Vagina (tissue), 2 donors: ENCODE results near the gene B3GALT5. TPM values are rescaled to one million over a fixed set of nuclear protein-coding genes. Genes with fewer than 3 reads are reported as not detected.
A peak's percentile ranks its signal among the peaks of the same experiment; 100 is the strongest.

Source experiments
- DNase-seq, 2 donors: peaks; one replicate each; pipeline ENCODE4 v3.0.0-alpha.2; 2017; ENCODE audit errors: extremely low spot score in 2 of 2
- H3K27ac ChIP-seq: fragments of 200-600 bp; sonication (generic); one replicate; pipeline ENCODE4 v1.5.1; 2019
- H3K27me3 ChIP-seq: fragments of 200-600 bp; sonication (generic); one replicate; pipeline ENCODE4 v1.5.1; 2019
- H3K36me3 ChIP-seq, 2 donors: fragments of 200-600 bp; sonication (generic); one replicate each; pipeline ENCODE4 v1.5.1; 2017 to 2019
- H3K4me1 ChIP-seq: fragments of 200-600 bp; sonication (generic); one replicate; pipeline ENCODE4 v1.5.1; 2019
- H3K4me3 ChIP-seq, 2 donors: fragments of 200-600 bp; sonication (generic); 1 replicate in 1 of 2; 2 replicates in 1 of 2; pipeline ENCODE4 v1.5.1; 2016 to 2019
- H3K9me3 ChIP-seq: fragments of 200-600 bp; sonication (generic); one replicate; pipeline ENCODE4 v1.5.1; 2019
- POLR2A ChIP-seq, 2 donors: fragments of 450-650 bp; IDR thresholded peaks; one replicate each; pipeline ENCODE4 v1.6.1; 2017; ENCODE audit warnings: antibody characterized with exemption in 2 of 2, mild to moderate bottlenecking in 2 of 2, moderate library complexity in 2 of 2
- POLR2AphosphoS5 ChIP-seq, 2 donors: sonication (generic); formaldehyde crosslinking; IDR thresholded peaks; one replicate each; pipeline ENCODE4 v1.9.0; 2017; ENCODE audit warnings: antibody characterized with exemption in 2 of 2, mild to moderate bottlenecking in 2 of 2, low read depth in 1 of 2; ENCODE audit not compliant: insufficient read depth in 1 of 2
- intact Hi-C: fragments of 100-400 bp; cut with DNase I; formaldehyde crosslinking; loops from one replicate; pipeline ENCODE4 v1.15.1; 2023
- total RNA-seq: library from RNA; depleted of rRNA; stranded (reverse); fragments of >200 nt; gene quantifications from one replicate; pipeline ENCODE4 v1.2.3, GENCODE V29; 2016
- TF ChIP-seq, protein P1 (sequence below), 3 experiments: fragments of 450-650 bp in 2 of 3; fragments of 200-600 bp in 1 of 3; sonication (generic) in 1 of 3; IDR thresholded peaks; one replicate each; pipeline ENCODE4 v1.5.1; 2017 to 2019; ENCODE audit warnings: antibody characterized with exemption in 3 of 3, mild to moderate bottlenecking in 2 of 3, moderate library complexity in 2 of 3

B3GALT5 gene
- total RNA-seq, 1 donor from 2014 or later = 1.5 TPM

DNA sequence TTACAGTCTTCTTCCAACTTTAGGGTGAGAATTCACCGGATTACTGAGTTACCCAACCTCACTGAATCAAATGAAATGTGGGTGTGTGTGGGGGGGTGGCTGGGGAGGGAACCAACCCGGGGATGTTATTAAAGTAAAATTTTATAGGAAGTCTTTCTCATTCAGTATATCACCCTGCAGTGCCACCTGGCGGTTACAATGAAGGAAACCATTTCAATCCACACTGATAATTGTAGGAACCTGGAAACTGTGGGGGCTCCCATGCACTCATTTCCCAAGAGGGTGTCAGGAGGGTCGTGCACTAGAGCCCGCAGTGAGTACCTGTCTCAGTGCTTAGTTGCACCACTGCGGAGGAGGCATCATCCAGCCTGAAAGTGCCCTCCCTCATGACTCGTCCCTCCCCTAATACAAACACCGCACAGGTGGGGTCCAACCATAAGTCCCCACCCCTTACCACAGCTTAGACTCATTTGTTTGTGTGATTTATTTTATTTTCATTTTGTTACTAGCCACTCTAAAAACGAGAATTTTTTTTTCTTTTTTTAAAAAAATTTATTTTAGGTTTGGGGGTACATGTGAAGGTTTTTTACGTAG is 103.2 kb downstream of the B3GALT5 start:
- no peaks in the 10 kb centered on the region for H3K36me3 ChIP-seq
- no peaks in the 10 kb centered on the region for H3K27me3 ChIP-seq
- intact Hi-C loops = loop anchor here (5.0 kb wide), 1 partner anchor 189 kb away; no protein-coding TSS in a partner anchor
- H3K4me1 ChIP-seq = no peaks in the 10 kb centered on the region
- no peak overlapping the region for H3K4me3 ChIP-seq
- DNase-seq = no peak
- H3K27ac ChIP-seq = no peak overlapping the region
- TF ChIP-seq POLR2AphosphoS5 (IDR thresholded peaks at IDR 0.05; ENCODE audit: insufficient read depth in 1 of 2, low read depth in 1 of 2) (no peak), POLR2A (IDR thresholded peaks at IDR 0.05) (no peak)
- TF ChIP-seq, protein P1, sequence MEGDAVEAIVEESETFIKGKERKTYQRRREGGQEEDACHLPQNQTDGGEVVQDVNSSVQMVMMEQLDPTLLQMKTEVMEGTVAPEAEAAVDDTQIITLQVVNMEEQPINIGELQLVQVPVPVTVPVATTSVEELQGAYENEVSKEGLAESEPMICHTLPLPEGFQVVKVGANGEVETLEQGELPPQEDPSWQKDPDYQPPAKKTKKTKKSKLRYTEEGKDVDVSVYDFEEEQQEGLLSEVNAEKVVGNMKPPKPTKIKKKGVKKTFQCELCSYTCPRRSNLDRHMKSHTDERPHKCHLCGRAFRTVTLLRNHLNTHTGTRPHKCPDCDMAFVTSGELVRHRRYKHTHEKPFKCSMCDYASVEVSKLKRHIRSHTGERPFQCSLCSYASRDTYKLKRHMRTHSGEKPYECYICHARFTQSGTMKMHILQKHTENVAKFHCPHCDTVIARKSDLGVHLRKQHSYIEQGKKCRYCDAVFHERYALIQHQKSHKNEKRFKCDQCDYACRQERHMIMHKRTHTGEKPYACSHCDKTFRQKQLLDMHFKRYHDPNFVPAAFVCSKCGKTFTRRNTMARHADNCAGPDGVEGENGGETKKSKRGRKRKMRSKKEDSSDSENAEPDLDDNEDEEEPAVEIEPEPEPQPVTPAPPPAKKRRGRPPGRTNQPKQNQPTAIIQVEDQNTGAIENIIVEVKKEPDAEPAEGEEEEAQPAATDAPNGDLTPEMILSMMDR (IDR thresholded peaks at IDR 0.05) = peak; percentile 34 to 76 (median 51)
- no peaks in the 10 kb centered on the region for H3K9me3 ChIP-seq

DNA sequence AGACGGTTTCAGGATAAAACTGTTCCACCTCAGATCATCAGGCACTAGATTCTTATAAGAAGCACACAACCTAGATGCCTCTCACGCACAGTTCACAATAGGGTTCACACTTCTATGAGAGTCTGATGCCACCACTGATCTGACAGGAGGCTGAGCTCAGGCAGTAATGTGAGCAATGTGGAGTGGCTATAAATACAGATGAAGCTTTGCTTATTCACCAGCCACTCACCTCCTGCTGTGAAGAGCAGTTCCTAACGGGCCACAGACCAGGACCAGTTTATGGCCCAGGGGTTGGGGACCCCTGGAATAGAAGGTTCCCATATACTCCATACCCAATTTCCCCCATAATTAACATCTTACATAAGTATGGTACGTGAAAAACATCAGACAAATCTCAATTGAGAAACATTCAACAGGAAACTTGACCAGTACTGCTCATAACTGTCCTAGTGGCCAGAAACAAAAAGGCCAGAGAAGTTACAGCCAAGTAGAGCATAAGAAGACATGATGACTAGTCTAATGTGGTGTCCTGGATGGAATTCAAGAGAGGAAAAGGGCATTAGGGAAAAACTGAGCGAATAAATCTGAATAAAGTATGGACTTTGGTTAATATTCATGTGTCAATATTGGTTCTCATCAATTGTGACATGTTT is 107.5 kb downstream of the B3GALT5 start:
- Histone ChIP-seq H3K4me3 (no peak overlapping the region), H3K36me3 (no peaks in the 10 kb centered on the region), H3K4me1 (no peaks in the 10 kb centered on the region), H3K27ac (no peak overlapping the region), H3K9me3 (no peaks in the 10 kb centered on the region), H3K27me3 (no peaks in the 10 kb centered on the region)
- no peak for DNase-seq
- TF ChIP-seq, protein P1 (IDR thresholded peaks at IDR 0.05) = no peak
- TF ChIP-seq POLR2AphosphoS5 (IDR thresholded peaks at IDR 0.05; ENCODE audit: insufficient read depth in 1 of 2, low read depth in 1 of 2) = no peak
- TF ChIP-seq POLR2A (IDR thresholded peaks at IDR 0.05) = no peak
- intact Hi-C loops = no loop called here

DNA sequence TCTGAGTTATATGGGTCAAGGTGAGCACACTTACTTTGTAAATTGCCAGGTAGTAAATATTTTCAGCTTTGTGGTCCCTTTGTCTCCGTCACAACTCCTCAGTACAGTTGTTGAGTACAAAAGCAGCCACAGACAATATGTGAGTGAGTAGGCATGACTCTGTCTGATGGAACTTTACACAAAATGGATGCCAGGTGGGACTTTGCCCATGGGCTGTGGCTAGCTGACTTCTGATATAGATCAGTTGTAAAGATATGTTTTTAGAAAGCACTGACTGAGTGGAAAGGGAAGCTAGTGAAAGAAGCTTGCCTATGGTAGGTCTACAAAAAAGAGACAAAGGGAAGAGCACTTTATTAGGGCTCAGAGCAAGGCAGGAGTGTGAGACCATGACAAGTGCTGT is 109.1 kb downstream of the B3GALT5 start:
- intact Hi-C loops = no loop called here
- H3K27ac ChIP-seq = no peak overlapping the region
- no peak overlapping the region for H3K4me3 ChIP-seq
- no peaks in the 10 kb centered on the region for H3K36me3 ChIP-seq
- TF ChIP-seq POLR2AphosphoS5 (IDR thresholded peaks at IDR 0.05; ENCODE audit: insufficient read depth in 1 of 2, low read depth in 1 of 2) = no peak
- TF ChIP-seq POLR2A (IDR thresholded peaks at IDR 0.05) = no peak
- TF ChIP-seq, protein P1 (IDR thresholded peaks at IDR 0.05) = no peak
- no peaks in the 10 kb centered on the region for H3K27me3 ChIP-seq
- no peaks in the 10 kb centered on the region for H3K9me3 ChIP-seq
- no peaks in the 10 kb centered on the region for H3K4me1 ChIP-seq
- DNase-seq = no peak

Other genes starting within 250 kb of the B3GALT5 start
- not detected for gene LCA5L, start 167.2 kb upstream of the B3GALT5 start, total RNA-seq
- 1.2 TPM for gene SH3BGR, start 161.0 kb upstream of the B3GALT5 start, total RNA-seq
- not detected for gene IGSF5, start 132.2 kb downstream of the B3GALT5 start, total RNA-seq